HUES64 (cell line): Measurements from ENCODE around the gene GGT5.
"Not testable (repeated sequence)": the region's sequence is repeated elsewhere in the genome, so short reads cannot be mapped to it uniquely, and the experiment has no call there.

Source experiments
- H3K27ac ChIP-seq: 2 replicates; pipeline ENCODE4 v1.7.0; 2013; ENCODE audit warnings: low read depth, low read length, inconsistent platforms
- H3K27me3 ChIP-seq: 2 replicates; pipeline ENCODE4 v1.6.1; 2013; ENCODE audit warnings: mild to moderate bottlenecking, low read length; ENCODE audit not compliant: insufficient read depth
- H3K36me3 ChIP-seq: 2 replicates; pipeline ENCODE4 v1.6.1; 2013; ENCODE audit warnings: mild to moderate bottlenecking, low read length; ENCODE audit not compliant: insufficient read depth
- H3K4me1 ChIP-seq: 2 replicates; pipeline ENCODE4 v1.6.1; 2013; ENCODE audit warnings: mild to moderate bottlenecking, low read length, moderate library complexity; ENCODE audit not compliant: insufficient read depth
- H3K4me3 ChIP-seq: 2 replicates; pipeline ENCODE4 v1.5.1; 2013; ENCODE audit warnings: mild to moderate bottlenecking, low read length, moderate library complexity
- H3K9ac ChIP-seq: 2 replicates; pipeline ENCODE4 v1.6.1; 2013; ENCODE audit warnings: mild to moderate bottlenecking, low read depth, low read length
- H3K9me3 ChIP-seq: 2 replicates; pipeline ENCODE4 v1.6.1; 2013; ENCODE audit warnings: low read depth, low read length; ENCODE audit not compliant: insufficient read depth
- WGBS: fragments of 150-250, 120-280 bp; methylation state at CpG from one replicate; pipeline ENCODE4 v1.1.7; 2013; ENCODE audit warnings: missing lambda C conversion rate; 5-methylcytosine and 5-hydroxymethylcytosine counted together

GGT5 gene

DNA sequence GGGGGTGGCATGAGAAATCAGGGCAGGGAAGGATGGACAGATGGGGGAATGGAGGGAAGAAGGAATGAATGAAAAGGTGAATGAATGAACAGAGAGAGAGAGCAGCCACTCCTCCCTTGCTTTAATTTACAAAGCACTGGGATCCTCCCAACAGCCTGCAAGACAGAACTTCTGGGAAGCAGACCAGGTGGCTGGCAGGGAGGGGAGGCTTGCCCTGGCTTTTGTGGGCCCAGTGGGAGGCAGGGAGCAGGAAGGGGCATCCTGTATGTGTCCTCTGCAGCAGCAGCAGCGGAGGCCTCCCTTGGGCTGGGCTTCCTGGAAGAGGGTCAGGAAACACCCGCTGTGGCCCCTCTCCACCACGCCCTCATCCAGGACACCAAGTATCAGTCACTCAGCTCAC lies 1.5 kb downstream of the GGT5 start:
- not testable (repeated sequence) for H3K36me3 ChIP-seq, H3K9ac ChIP-seq, H3K9me3 ChIP-seq, H3K27ac ChIP-seq, H3K27me3 ChIP-seq, H3K4me3 ChIP-seq, H3K4me1 ChIP-seq
- WGBS = 63% methylated on average over 1 of the region's 3 CpGs

DNA sequence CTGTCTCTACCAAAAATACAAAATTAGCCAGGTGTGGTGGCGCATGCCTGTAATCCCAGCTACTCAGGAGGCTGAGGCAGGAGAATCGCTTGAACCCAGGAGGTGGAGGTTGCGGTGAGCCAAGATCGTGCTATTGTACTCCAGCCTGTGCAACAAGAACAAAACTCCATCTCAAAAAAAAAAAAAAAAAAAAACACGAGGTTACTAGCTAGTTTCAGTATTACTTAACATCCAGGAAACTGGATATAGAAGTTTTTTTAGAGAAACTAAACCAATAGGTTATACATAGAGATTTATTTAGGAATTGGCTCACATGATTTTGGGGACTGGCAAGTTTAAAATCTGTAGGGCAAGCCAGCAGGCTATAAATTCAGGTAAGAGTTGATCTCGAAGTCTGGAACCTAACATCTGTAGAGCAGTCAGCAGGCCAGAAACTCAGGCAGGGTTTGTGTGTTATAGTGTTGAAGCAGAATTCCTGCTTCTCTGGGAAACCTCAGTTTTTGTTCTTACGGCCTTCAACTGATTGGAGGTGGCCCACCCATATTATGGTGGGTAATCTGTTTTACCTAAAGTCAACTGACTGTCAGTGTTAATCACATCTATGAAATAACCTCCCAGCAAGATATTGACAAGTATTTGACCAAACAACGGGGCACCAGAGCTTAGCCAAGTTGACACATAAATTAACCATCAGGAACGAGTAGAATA lies 3.7 kb downstream of the GGT5 start:
- WGBS = 92% methylated on average over 6 of the region's 9 CpGs
- not testable (repeated sequence) for H3K27ac ChIP-seq

DNA sequence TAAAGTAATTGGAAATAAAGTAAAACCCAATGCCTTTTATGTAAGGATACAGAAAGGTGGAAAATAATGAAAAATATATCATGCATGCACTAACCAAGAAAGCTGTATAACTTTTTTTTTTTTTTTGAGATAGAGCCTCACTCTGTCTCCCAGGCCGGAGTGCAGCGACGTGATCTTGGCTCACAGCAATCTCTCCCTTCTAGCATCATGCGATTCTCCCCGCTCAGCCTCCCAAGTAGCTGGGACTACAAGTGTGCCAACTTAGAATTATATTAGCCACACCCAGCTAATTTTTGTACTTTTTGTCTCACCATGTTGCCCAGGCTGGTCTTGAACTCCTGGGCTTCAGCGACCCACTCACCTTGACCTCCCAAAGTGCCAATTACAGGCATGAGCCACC lies 4.5 kb downstream of the GGT5 start:
- H3K4me3 ChIP-seq = no peak overlapping the region
- H3K27me3 ChIP-seq = no peaks in the 10 kb centered on the region
- H3K4me1 ChIP-seq = peaks cover 4% of the 10 kb centered on the region
- H3K36me3 ChIP-seq = no peaks in the 10 kb centered on the region
- H3K9me3 ChIP-seq = no peaks in the 10 kb centered on the region
- 94% methylated on average over 6 of the region's 6 CpGs for WGBS
- H3K27ac ChIP-seq = no peak overlapping the region
- H3K9ac ChIP-seq = no peak overlapping the region

More for the DNA sequence above, 3.7 kb downstream of the GGT5 start:
- not testable (repeated sequence) for H3K4me3 ChIP-seq, H3K9ac ChIP-seq, H3K4me1 ChIP-seq, H3K27me3 ChIP-seq, H3K36me3 ChIP-seq, H3K9me3 ChIP-seq

DNA sequence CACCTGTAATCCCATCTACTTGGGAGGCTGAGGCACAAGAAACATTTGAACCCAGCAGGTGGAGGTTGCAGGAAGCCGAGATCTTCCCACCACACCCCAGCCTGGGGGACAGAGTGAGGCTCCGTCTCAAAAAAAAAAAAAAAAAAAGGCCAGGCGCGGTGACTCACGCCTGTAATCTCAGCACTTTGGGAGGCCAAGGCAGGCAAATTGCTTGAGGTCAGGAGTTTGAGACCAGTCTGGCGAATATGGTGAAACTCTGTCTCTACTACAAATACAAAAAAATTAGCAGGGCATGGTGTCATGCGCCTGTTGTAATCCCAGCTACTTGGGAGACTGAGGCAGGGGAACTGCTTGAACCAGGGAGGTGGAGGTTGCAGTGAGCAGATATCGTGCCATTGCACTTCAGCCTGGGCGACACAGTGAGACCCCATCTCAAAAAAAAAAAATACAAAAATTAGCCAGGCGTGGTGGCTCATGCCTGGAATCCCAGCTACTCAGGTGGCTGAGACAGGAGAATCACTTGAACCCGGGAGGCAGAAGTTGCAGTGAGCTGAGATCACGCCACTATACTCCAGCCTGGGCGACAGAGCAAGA lies 6.7 kb downstream of the GGT5 start:
- H3K4me1 ChIP-seq, H3K4me3 ChIP-seq, H3K27me3 ChIP-seq, H3K36me3 ChIP-seq, H3K27ac ChIP-seq, H3K9ac ChIP-seq, H3K9me3 ChIP-seq: not testable (repeated sequence)
- 93% methylated on average over 13 of the region's 13 CpGs for WGBS

DNA sequence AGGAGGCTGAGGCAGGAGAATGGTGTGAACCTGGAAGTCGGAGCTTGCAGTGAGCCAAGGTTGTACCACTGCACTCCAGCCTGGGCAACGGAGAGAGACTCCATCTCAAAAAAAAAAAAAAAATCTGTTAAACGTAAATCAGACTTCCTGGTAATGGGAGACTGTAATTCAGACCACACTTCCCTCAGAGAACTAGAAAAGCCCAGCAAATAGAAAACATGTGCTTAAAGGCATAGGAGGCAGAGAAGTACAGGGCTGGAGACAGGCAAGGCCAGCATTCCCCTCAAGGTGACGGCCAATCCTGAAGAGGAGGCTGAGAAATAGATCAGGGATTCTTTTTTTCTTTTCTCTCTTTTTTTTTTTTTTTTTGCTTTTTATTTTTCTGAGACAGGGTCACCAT lies 8.2 kb downstream of the GGT5 start:
- WGBS = 91% methylated on average over 1 of the region's 4 CpGs
- Histone ChIP-seq H3K27ac (no peak overlapping the region), H3K9ac (no peak overlapping the region), H3K4me3 (no peak overlapping the region), H3K9me3 (no peaks in the 10 kb centered on the region), H3K36me3 (no peaks in the 10 kb centered on the region), H3K27me3 (no peaks in the 10 kb centered on the region), H3K4me1 (no peaks in the 10 kb centered on the region)

DNA sequence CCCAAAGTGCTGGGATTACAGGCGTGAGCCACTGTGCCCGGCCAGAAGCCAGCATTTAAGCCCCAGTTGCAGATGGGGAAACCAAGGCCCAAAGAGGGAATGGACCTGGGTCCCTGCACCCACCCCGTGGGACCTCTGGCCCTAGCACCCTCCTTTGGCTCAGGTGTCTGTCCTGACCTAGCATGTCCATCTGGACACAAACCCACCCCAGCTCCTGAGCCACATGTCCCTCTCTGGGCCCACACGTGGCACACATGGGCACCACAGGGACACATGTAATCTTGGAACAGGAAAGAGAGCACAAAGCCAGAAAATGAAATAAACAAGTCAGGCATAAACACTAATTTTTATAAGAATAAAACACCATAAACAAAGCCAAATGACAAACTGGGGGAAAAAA lies 9.6 kb downstream of the GGT5 start:
- Histone ChIP-seq H3K9ac (no peak overlapping the region), H3K9me3 (no peaks in the 10 kb centered on the region), H3K27ac (no peak overlapping the region), H3K27me3 (no peaks in the 10 kb centered on the region), H3K36me3 (no peaks in the 10 kb centered on the region), H3K4me1 (0 out of 2 replicates have a peak, but pooled peaks cover 6% of the 10 kb centered on the region), H3K4me3 (no peak overlapping the region)
- WGBS = 93% methylated on average over 4 of the region's 4 CpGs

DNA sequence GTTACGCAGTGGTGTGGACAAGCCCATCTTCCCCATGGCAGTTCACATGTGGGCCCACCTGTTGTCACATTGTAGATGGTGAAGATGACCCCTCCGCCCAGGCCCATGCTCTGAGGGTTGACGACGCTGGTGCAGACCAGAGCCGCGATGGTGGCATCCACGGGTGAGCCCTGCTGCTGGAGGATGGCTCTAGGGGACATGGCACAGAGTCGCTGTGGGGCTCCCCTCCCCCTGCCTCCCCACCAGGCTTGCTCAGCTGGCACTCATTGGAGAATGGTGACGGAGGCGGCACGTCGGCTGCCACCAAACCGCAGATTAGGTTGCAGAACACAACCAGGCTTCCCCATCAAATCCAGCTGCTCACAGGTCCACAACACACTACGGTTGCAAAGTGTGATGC lies 11.1 kb downstream of the GGT5 start:
- Histone ChIP-seq H3K27me3 (no peaks in the 10 kb centered on the region), H3K4me1 (0 out of 2 replicates have a peak, but pooled peaks cover 6% of the 10 kb centered on the region), H3K27ac (no peak overlapping the region), H3K9ac (no peak overlapping the region), H3K4me3 (no peak overlapping the region), H3K36me3 (no peaks in the 10 kb centered on the region), H3K9me3 (no peaks in the 10 kb centered on the region)
- 96% methylated on average over 14 of the region's 14 CpGs for whole genome bisulfite sequencing

DNA sequence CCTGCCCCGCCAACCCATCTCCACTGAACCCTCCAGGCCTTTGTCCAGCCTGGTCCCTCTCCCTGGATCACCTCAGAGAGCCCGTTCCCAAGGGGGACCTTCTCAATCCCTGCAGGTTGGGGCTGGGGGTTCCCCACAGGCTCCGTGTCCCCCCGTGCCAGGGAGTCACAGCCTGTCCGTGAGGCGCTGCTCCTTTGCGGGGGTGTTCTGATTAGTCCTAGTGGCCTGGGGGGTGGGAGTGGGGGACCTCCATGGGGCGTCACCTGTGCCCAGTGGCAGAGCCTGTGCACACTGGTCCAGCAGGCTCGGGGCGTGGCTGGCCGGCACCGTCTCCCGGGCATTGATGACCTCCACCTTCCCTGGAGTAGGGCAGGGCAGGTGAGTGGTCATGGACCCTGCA lies 11.6 kb downstream of the GGT5 start:
- no peak overlapping the region for H3K27ac ChIP-seq
- no peaks in the 10 kb centered on the region for H3K36me3 ChIP-seq
- no peak overlapping the region for H3K9ac ChIP-seq
- 92% methylated on average over 13 of the region's 13 CpGs for WGBS
- no peaks in the 10 kb centered on the region for H3K27me3 ChIP-seq
- no peaks in the 10 kb centered on the region for H3K9me3 ChIP-seq
- H3K4me1 ChIP-seq = 0 out of 2 replicates have a peak, but pooled peaks cover 6% of the 10 kb centered on the region
- H3K4me3 ChIP-seq = no peak overlapping the region

DNA sequence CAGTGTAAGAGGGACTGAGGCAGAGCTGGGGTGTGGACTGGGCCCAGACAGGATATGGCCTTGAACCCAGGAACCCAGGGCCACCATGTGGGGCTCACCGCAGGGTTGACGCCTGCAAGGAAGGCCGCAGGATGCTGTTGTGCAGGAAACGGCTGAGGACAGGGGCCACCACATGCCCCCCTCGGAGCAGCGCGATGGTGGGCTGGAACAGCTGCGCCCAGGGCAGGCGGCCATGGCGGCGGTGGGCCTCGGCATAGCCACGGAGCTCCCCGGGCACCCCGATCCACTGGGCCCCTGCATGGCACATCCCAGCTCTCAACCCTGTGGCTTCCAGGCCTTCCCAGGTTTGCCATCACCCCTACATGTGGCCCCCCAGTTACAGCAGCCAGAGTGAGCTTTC lies 12.2 kb downstream of the GGT5 start:
- H3K27ac ChIP-seq = no peak overlapping the region
- H3K4me3 ChIP-seq = no peak overlapping the region
- WGBS = 95% methylated on average over 15 of the region's 15 CpGs

DNA sequence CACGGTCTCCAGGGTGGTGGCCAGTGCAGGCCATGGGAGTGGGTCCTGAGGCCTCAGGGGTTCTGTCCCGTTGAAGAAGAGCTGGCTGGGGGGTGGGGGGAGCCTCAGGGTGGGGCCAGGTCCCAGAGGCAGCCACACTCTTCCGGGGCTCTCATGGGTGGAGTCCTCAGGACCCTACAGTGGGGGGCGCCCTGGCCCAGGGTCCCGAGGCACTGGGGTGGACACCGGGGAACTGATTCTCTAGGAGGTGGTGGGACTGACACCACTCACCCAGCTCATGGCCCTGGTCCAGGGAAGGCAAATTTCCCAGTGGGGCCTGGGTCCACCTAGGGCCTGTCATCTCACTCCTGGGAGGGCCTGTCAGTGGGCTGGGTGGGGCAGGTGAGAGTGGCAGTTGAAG lies 12.8 kb downstream of the GGT5 start:
- 96% methylated on average over 6 of the region's 6 CpGs for WGBS
- no peak overlapping the region for H3K9ac ChIP-seq
- no peaks in the 10 kb centered on the region for H3K36me3 ChIP-seq
- H3K27me3 ChIP-seq = no peaks in the 10 kb centered on the region
- H3K4me1 ChIP-seq = 0 out of 2 replicates have a peak, but pooled peaks cover 6% of the 10 kb centered on the region
- no peak overlapping the region for H3K27ac ChIP-seq
- H3K9me3 ChIP-seq = no peaks in the 10 kb centered on the region
- no peak overlapping the region for H3K4me3 ChIP-seq

More for the DNA sequence above, 12.2 kb downstream of the GGT5 start:
- Histone ChIP-seq H3K27me3 (no peaks in the 10 kb centered on the region), H3K4me1 (0 out of 2 replicates have a peak, but pooled peaks cover 6% of the 10 kb centered on the region), H3K9me3 (no peaks in the 10 kb centered on the region), H3K36me3 (no peaks in the 10 kb centered on the region), H3K9ac (no peak overlapping the region)

DNA sequence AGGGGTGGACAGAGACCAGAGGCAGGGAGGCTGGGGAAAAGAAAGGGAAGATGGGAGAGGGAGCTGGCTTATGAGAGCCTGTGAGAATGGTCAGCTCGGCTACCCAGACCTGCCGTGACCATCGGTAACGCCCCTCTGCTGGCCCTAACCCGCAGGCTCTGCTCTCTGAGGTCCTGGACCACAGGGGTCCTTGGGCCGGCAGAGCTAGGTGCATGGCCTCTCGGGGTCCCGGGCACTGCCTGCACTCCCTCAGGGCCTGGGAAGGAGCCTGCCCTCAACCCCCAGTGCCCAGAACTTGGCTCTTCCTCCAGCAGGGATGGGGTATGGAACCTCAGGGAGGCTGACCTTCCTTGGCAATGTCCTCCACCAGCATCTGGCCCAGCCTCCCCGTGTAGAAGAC lies 13.2 kb downstream of the GGT5 start:
- H3K27ac ChIP-seq = no peak overlapping the region
- no peak overlapping the region for H3K9ac ChIP-seq
- H3K4me3 ChIP-seq = no peak overlapping the region
- H3K9me3 ChIP-seq = no peaks in the 10 kb centered on the region
- WGBS = 93% methylated on average over 9 of the region's 9 CpGs
- H3K27me3 ChIP-seq = no peaks in the 10 kb centered on the region
- 0 out of 2 replicates have a peak, but pooled peaks cover 6% of the 10 kb centered on the region for H3K4me1 ChIP-seq
- no peaks in the 10 kb centered on the region for H3K36me3 ChIP-seq
